Measurements from ENCODE around the gene KRTAP19-1.

GRCh38 chr21:30515681-30516080 lies 35.5 kb upstream of the KRTAP19-1 start:
- TF ChIP-seq CTCF (IDR thresholded peaks at IDR 0.05) (no peak), POLR2A (IDR thresholded peaks at IDR 0.05) (no peak)

All from heart left ventricle (tissue), 13 donors.